ENCODE results near the gene CCNDBP1. TPM values are rescaled to one million over a fixed set of nuclear protein-coding genes. Genes with fewer than 3 reads are reported as not detected.

CCNDBP1 gene
- total and polyA plus RNA-seq, 2 of the 8 experiments (the other 6 are each of a cell fraction or from before 2014, with no cell fraction given), result 23.4 to 29.0 TPM

- H2BK15ac ChIP-seq (ENCODE audit: low read length), result no peak overlapping the region
- TF ChIP-seq KDM4A (IDR thresholded peaks at IDR 0.05; ENCODE audit: low read depth, low read length, severe bottlenecking), result no peak
- TF ChIP-seq TEAD4 (IDR thresholded peaks at IDR 0.05; ENCODE audit: low read depth, low read length), result peak; percentile 62
- peak in 1 of 2 experiments; percentile 62; a peak in 1 of 4 replicates for TF ChIP-seq SIN3A (conservative IDR thresholded peaks at IDR 0.05 in 1 of 2, IDR thresholded peaks at IDR 0.05 in 1 of 2; ENCODE audit: low read depth in 1 of 2, low read length in 2 of 2)
- peak; percentile 17 for TF ChIP-seq SAP30 (IDR thresholded peaks at IDR 0.05; ENCODE audit: insufficient read depth, insufficient replicate concordance, low read length)
- no peak overlapping the region for H3K9ac ChIP-seq (replicated peaks in 1 of 4; ENCODE audit: extremely low read depth in 1 of 4, low read depth in 3 of 4, low read length in 3 of 4)
- H4K5ac ChIP-seq (ENCODE audit: insufficient read length, low read depth, low read length), result no peak overlapping the region
- H2BK120ac ChIP-seq (replicated peaks; ENCODE audit: low read depth, low read length), result no peak overlapping the region
- H3K14ac ChIP-seq (ENCODE audit: insufficient read length), result no peak overlapping the region
- no peaks in the 10 kb centered on the region for H3K36me3 ChIP-seq (ENCODE audit: control insufficient read depth in 2 of 4, insufficient read depth in 4 of 4, low read length in 3 of 4)
- CTCF ChIA-PET (ENCODE audit: partially characterized antibody), result interaction anchor here (0.5 to 4.1 kb wide), 8 partner anchors 10 to 197 kb away, joined by 3 to 16 read pairs (median 4); no protein-coding TSS in a partner anchor
- no peaks in the 10 kb centered on the region for H3K79me1 ChIP-seq (ENCODE audit: low read depth, low read length)
- no peak overlapping the region for H2AFZ ChIP-seq (ENCODE audit: low read length)
- H3K4me3 ChIP-seq (ENCODE audit: extremely low read depth in 1 of 4, insufficient read depth in 2 of 4, low read depth in 3 of 4, low read length in 4 of 4), result peak overlapping the region; percentile 64 to 93 (median 89); a peak in 5 of 8 replicates
- no peak overlapping the region for H2BK5ac ChIP-seq (ENCODE audit: low read depth, low read length)
- H3K18ac ChIP-seq (ENCODE audit: extremely low read depth, low read length), result no peak overlapping the region
- no peak overlapping the region for H4K8ac ChIP-seq (ENCODE audit: extremely low read depth, insufficient read depth, low read length)
- peaks cover 0 to 2% of the 10 kb centered on the region in 2 experiments for H4K20me1 ChIP-seq (replicated peaks in 1 of 2; ENCODE audit: control insufficient read depth in 1 of 2, insufficient read depth in 2 of 2, low read length in 2 of 2)
- H3K23ac ChIP-seq (ENCODE audit: insufficient read length), result no peak overlapping the region
- no peaks in the 10 kb centered on the region for H3K79me2 ChIP-seq (ENCODE audit: control insufficient read depth in 1 of 2, insufficient read depth in 2 of 2, low read length in 2 of 2)
- H3K4me2 ChIP-seq (ENCODE audit: insufficient read depth in 1 of 2, low read depth in 2 of 2, low read length in 2 of 2), result peak overlapping the region; percentile 96 to 99
- no peak overlapping the region for H2BK12ac ChIP-seq (ENCODE audit: low read depth, low read length)
- H3K4me1 ChIP-seq (replicated peaks in 1 of 4; ENCODE audit: control insufficient read depth in 3 of 4, insufficient read depth in 4 of 4, low read length in 3 of 4), result peaks cover 4 to 8% (median 5%) of the 10 kb centered on the region in 4 experiments; a peak in 5 of 7 replicates
- H3K9me3 ChIP-seq (ENCODE audit: insufficient read depth in 2 of 2, low read depth in 1 of 2, low read length in 1 of 2), result no peaks in the 10 kb centered on the region
- no peak overlapping the region for H2BK20ac ChIP-seq (ENCODE audit: low read length)
- no peak overlapping the region for H3K4ac ChIP-seq (replicated peaks; ENCODE audit: insufficient read length, low read depth, low read length)
- 55% methylated on average over 9 of the region's 9 CpGs; no CpG with 5 or more reads in 1 of the 2 experiments for WGBS, 2 experiments (ENCODE audit: extremely low coverage in 1 of 2, insufficient coverage in 1 of 2, insufficient read length in 1 of 2, insufficient replicate concordance in 2 of 2, low coverage in 1 of 2, low lambda C conversion rate in 2 of 2, missing lambda C conversion rate in 1 of 2)
- FAIRE-seq (no peak), DNase-seq (ENCODE audit: low read depth in 1 of 2, low spot score in 2 of 2) (no peak)
- POLR2A ChIA-PET (ENCODE audit: partially characterized antibody), result interaction anchor here (1.1 to 1.2 kb wide), 2 partner anchors 8 to 9 kb away, joined by 3 to 4 read pairs; no protein-coding TSS in a partner anchor
- H2AK5ac ChIP-seq (ENCODE audit: low read depth, low read length), result no peak overlapping the region
- H4K91ac ChIP-seq (replicated peaks; ENCODE audit: insufficient read length, low read length), result no peak overlapping the region
- no peaks in the 10 kb centered on the region for H3K27me3 ChIP-seq (replicated peaks in 1 of 4; ENCODE audit: control insufficient read depth in 3 of 4, extremely low read depth in 1 of 4, insufficient read depth in 3 of 4, low read length in 3 of 4)
- H3K23me2 ChIP-seq (ENCODE audit: low read depth, low read length), result peaks cover 7% of the 10 kb centered on the region
- no peak overlapping the region for H3K56ac ChIP-seq (replicated peaks; ENCODE audit: insufficient read length, low read depth, low read length)
- H3K27ac ChIP-seq (ENCODE audit: low read depth, low read length), result no peak overlapping the region
These were observed 637 bp upstream of the CCNDBP1 start for GRCh38 chr15:43184407-43185124.

Data from H1 (cell line).